ENCODE measurements around the gene DEFB123.

DEFB123 gene

GRCh38 chr20:31474758-31475427 is 34.5 kb downstream of the DEFB123 start, which contains the start of the genes DEFB124 and REM1:
TSS of gene DEFB124 (minus strand) at chr20:31475127. CDS start at chr20:31473013, 2,114 bp downstream.
TSS of gene REM1 (plus strand) at chr20:31475288. CDS start at chr20:31476446, 1,158 bp downstream.
- DNase-seq = no peak

GRCh38 chr20:31475472-31476293 is 35.3 kb downstream of the DEFB123 start:
- no peak for DNase-seq

- no peak for DNase-seq
Observed at GRCh38 chr20:31476294-31476585, 35.8 kb downstream of the DEFB123 start.

- DNase-seq = no peak
Observed at GRCh38 chr20:31476643-31477215, 36.3 kb downstream of the DEFB123 start.

GRCh38 chr20:31484001-31484400 is 43.6 kb downstream of the DEFB123 start:
- no peak for DNase-seq

- DNase-seq = no peak
Observed at GRCh38 chr20:31485450-31486339, 45.3 kb downstream of the DEFB123 start.

- DNase-seq = no peak
Observed at GRCh38 chr20:31488115-31488514, 47.7 kb downstream of the DEFB123 start.

GRCh38 chr20:31489152-31489551 is 48.7 kb downstream of the DEFB123 start:
- DNase-seq = no peak

GRCh38 chr20:31490752-31491151 is 50.3 kb downstream of the DEFB123 start:
- DNase-seq = no peak

- DNase-seq = no peak
Observed at GRCh38 chr20:31494131-31494530, 53.7 kb downstream of the DEFB123 start.

GRCh38 chr20:31496761-31497295 is 56.4 kb downstream of the DEFB123 start:
- no peak for DNase-seq

- no peak for DNase-seq
Observed at GRCh38 chr20:31497838-31498540, 57.6 kb downstream of the DEFB123 start.
